Kidney (tissue), 14 donors: Measurements from ENCODE around the gene ING5. TPM values are rescaled to one million over a fixed set of nuclear protein-coding genes. Genes with fewer than 3 reads are reported as not detected.

ENCODE experiments used
- DNase-seq, 5 donors: peaks; one replicate each; pipeline ENCODE4 v3.0.0-alpha.2; 2013 to 2020
- FAIRE-seq: peaks from 2 replicates; lab custom pipeline; 2012; peaks lifted over from hg19 to GRCh38; lab: Jason Lieb, UNC
- H3K27ac ChIP-seq, 2 donors: one replicate each; pipeline ENCODE4 v1.7.0; 2013; ENCODE audit warnings: low read depth in 2 of 2, low read length in 2 of 2, inconsistent platforms in 1 of 2
- H3K27me3 ChIP-seq: one replicate; pipeline ENCODE4 v1.7.1; 2013; ENCODE audit warnings: low read length, inconsistent platforms; ENCODE audit not compliant: control insufficient read depth, insufficient read depth
- H3K36me3 ChIP-seq, 3 donors: one replicate each; pipeline versions ENCODE4 v1.7.0 to v1.7.1; 2013; ENCODE audit warnings: low read length in 3 of 3, control low read depth in 1 of 3, inconsistent platforms in 1 of 3; ENCODE audit not compliant: insufficient read depth in 3 of 3, control insufficient read depth in 2 of 3
- H3K4me1 ChIP-seq, 3 donors: one replicate each; pipeline versions ENCODE4 v1.7.0 to v1.7.1; 2013; ENCODE audit warnings: low read length in 3 of 3, inconsistent platforms in 1 of 3, low read depth in 1 of 3; ENCODE audit not compliant: control insufficient read depth in 2 of 3, insufficient read depth in 2 of 3
- H3K4me3 ChIP-seq, 3 donors: one replicate each; pipeline versions ENCODE4 v1.7.0 to v1.8.1; 2013; ENCODE audit warnings: low read length in 3 of 3, control low read depth in 1 of 3, inconsistent platforms in 1 of 3
- H3K9ac ChIP-seq, 3 donors: one replicate each; pipeline versions ENCODE4 v1.7.0 to v1.7.1; 2013; ENCODE audit warnings: low read length in 3 of 3, control low read depth in 1 of 3, inconsistent platforms in 1 of 3
- H3K9me3 ChIP-seq, 3 donors: one replicate each; pipeline versions ENCODE4 v1.7.0 to v1.7.1; 2013; ENCODE audit warnings: low read length in 3 of 3, control low read depth in 1 of 3, inconsistent platforms in 1 of 3; ENCODE audit not compliant: control insufficient read depth in 2 of 3, insufficient read depth in 1 of 3
- intact Hi-C: fragments of 100-400 bp; cut with DNase I; formaldehyde crosslinking; loops from one replicate; pipeline ENCODE4 v1.11.1; 2022
- polyA plus RNA-seq: library from polyadenylated mRNA; stranded (reverse); fragments of 350-450 nt; fragmentation: Illumina TruSeq; extraction: RNeasy Lipid Tissue Mini Kit (QIAGEN cat#74804); gene quantifications from one replicate; pipeline ENCODE4 v1.2.3, GENCODE V29; 2014; ENCODE audit warnings: low read depth, low replicate concordance; ENCODE audit not compliant: insufficient read depth
- total RNA-seq: library from RNA; stranded (reverse); fragmentation: NEBNext Ultra II Directional; extraction: Animal tissue kit (Norgen Biotek cat#: 25700); gene quantifications from one replicate; pipeline ENCODE4 v1.2.1, GENCODE V29; 2021
- TF ChIP-seq, protein P1 (sequence below): IDR thresholded peaks from 3 replicates; pipeline ENCODE4 v1.5.1; 2012; ENCODE audit warnings: mild to moderate bottlenecking, moderate library complexity, borderline replicate concordance; ENCODE audit not compliant: insufficient read depth; ENCODE audit errors: extremely low read depth
- donor health status: control.
- donor health status: control.
- donor health status: control.
- donor health status: control.
- donor health status: control.
- donor health status: DM: yes; HTN: yes; CAD: no.
- donor health status: Normal renal cell carcinoma (clear cell type).

The ING5 gene
- total and polyA plus RNA-seq, 2 donors from 2014 or later: 27.3 to 37.7 TPM

DNA sequence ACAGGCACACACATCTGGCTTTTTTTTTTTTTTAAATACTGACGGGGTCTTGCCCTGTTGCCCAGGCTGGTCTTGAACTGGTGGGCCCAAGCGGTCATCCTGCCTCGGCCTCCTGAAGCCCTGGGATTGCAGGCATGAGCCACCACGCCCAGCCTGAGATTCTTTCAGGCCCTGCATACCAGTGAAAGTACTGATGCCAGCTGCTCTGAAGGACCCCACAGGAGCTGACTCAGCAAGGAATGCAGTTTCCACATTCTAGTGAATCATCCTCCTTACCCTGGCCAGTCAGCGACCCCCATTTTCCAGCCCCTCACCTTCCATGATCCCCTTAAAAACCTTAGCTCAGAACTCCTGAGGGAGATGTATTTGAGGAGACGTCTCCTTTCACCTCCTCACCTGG, 9.4 kb upstream of the ING5 start:
- H3K27me3 ChIP-seq: no peaks in the 10 kb centered on the region
- no peaks in the 10 kb centered on the region for H3K9me3 ChIP-seq
- no peak for FAIRE-seq
- peaks cover 0 to 10% (median 7%) of the 10 kb centered on the region in 3 donors for H3K36me3 ChIP-seq
- DNase-seq: no peak
- peaks cover 0 to 10% (median 7%) of the 10 kb centered on the region in 3 donors for H3K4me1 ChIP-seq
- no peak overlapping the region for H3K4me3 ChIP-seq
- no peak overlapping the region for H3K27ac ChIP-seq
- H3K9ac ChIP-seq: no peak overlapping the region
- intact Hi-C loops: no loop called here
- TF ChIP-seq, protein P1, sequence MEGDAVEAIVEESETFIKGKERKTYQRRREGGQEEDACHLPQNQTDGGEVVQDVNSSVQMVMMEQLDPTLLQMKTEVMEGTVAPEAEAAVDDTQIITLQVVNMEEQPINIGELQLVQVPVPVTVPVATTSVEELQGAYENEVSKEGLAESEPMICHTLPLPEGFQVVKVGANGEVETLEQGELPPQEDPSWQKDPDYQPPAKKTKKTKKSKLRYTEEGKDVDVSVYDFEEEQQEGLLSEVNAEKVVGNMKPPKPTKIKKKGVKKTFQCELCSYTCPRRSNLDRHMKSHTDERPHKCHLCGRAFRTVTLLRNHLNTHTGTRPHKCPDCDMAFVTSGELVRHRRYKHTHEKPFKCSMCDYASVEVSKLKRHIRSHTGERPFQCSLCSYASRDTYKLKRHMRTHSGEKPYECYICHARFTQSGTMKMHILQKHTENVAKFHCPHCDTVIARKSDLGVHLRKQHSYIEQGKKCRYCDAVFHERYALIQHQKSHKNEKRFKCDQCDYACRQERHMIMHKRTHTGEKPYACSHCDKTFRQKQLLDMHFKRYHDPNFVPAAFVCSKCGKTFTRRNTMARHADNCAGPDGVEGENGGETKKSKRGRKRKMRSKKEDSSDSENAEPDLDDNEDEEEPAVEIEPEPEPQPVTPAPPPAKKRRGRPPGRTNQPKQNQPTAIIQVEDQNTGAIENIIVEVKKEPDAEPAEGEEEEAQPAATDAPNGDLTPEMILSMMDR: no peak

DNA sequence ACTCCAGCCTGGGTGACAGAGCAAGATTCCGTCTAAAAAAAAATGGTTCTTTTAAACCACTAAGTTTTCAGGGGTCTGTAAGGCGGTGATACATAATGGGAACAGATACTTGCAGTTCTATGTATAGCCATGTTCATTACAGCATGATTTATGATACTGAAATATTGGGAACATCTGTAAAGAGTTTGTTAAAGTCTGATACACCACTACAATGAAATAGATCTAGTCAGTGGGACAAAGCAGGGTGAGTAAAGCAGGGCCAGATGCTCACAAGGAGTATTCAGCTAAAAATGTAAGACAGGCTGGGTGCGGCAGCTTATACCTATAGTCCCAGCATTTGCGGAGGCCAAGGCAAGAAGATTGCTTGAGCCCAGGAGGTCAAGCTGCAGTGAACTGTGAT, 6.2 kb upstream of the ING5 start:
- no peak overlapping the region for H3K27ac ChIP-seq
- H3K9ac ChIP-seq: no peak overlapping the region
- H3K4me3 ChIP-seq: no peak overlapping the region
- H3K27me3 ChIP-seq: no peaks in the 10 kb centered on the region
- FAIRE-seq (no peak), DNase-seq (no peak)
- H3K9me3 ChIP-seq: no peaks in the 10 kb centered on the region
- intact Hi-C loops: no loop called here
- H3K4me1 ChIP-seq: no peaks in the 10 kb centered on the region
- TF ChIP-seq, protein P1: no peak
- peaks cover 0 to 4% (median under 1%) of the 10 kb centered on the region in 3 donors for H3K36me3 ChIP-seq

DNA sequence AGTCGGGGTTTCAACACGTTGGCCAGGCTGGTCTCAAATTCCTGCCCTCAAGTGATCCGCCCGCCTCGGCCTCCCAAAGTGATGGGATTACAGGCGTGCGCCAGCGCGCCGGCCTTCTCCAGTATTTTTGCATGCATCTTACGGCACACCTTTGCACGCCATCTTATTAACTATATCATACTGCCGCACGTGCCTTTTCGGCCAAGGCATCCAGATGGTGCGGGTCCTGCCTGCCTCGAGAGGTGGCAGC, 765 bp upstream of the ING5 start:
- peaks cover 0 to 5% (median 4%) of the 10 kb centered on the region in 3 donors for H3K36me3 ChIP-seq
- H3K27ac ChIP-seq: peak overlapping the region; percentile 84 to 92
- TF ChIP-seq, protein P1: no peak
- peak in 1 of 5 donors; percentile 94 for DNase-seq
- peak overlapping the region; percentile 39 to 71 (median 57) for H3K4me3 ChIP-seq
- peaks cover 0 to 7% (median 4%) of the 10 kb centered on the region in 3 donors for H3K4me1 ChIP-seq
- FAIRE-seq: no peak
- H3K27me3 ChIP-seq: no peaks in the 10 kb centered on the region
- intact Hi-C loops: no loop called here
- no peaks in the 10 kb centered on the region for H3K9me3 ChIP-seq
- H3K9ac ChIP-seq: no peak overlapping the region
